Psoas muscle (tissue), 8 donors: ENCODE measurements around the gene TIMELESS. TPM values are rescaled to one million over a fixed set of nuclear protein-coding genes. Genes with fewer than 3 reads are reported as not detected.

Experiments
- ATAC-seq, 4 donors: fragments of 200-7000 bp; cut with Tn5 transposase; one replicate each; pipeline ENCODE4 v1.9.1; 2020; ENCODE audit warnings: moderate library complexity in 3 of 4, mild to moderate bottlenecking in 2 of 4
- DNase-seq, 2 donors: peaks; one replicate each; pipeline ENCODE4 v3.0.0-alpha.2; 2020
- H3K27ac ChIP-seq: fragments of 200-600 bp; one replicate; pipeline ENCODE4 v1.8.0; 2022
- H3K27me3 ChIP-seq, 3 donors: fragments of 200-600 bp in 1 of 3; one replicate each; pipeline versions ENCODE4 v1.6.1 to v1.8.0; 2013 to 2022; ENCODE audit warnings: low read length in 2 of 3, mild to moderate bottlenecking in 2 of 3, moderate library complexity in 1 of 3; ENCODE audit not compliant: insufficient read depth in 3 of 3
- H3K36me3 ChIP-seq, 2 donors: fragments of 200-600 bp in 1 of 2; one replicate each; pipeline versions ENCODE4 v1.6.1 to v1.8.0; 2013 to 2022; ENCODE audit warnings: low read depth in 1 of 2, mild to moderate bottlenecking in 1 of 2, moderate library complexity in 1 of 2; ENCODE audit not compliant: insufficient read depth in 1 of 2
- H3K4me1 ChIP-seq: fragments of 200-600 bp; one replicate; pipeline ENCODE4 v1.8.0; 2022
- H3K4me3 ChIP-seq: fragments of 200-600 bp; one replicate; pipeline ENCODE4 v1.8.0; 2022; ENCODE audit warnings: mild to moderate bottlenecking
- H3K9me3 ChIP-seq: fragments of 200-600 bp; one replicate; pipeline ENCODE4 v1.8.0; 2022
- CTCF ChIP-seq: fragments of 200-600 bp; IDR thresholded peaks from one replicate; pipeline ENCODE4 v1.8.0; 2022; ENCODE audit warnings: antibody characterized with exemption
- WGBS, 3 donors: extraction: QIAGEN DNeasy Blood & Tissue Kit; methylation state at CpG; one replicate each; pipeline versions ENCODE4 v1.1.6 to v1.1.7; 2013; 5-methylcytosine and 5-hydroxymethylcytosine counted together
- intact Hi-C, 2 donors: fragments of 100-400 bp; cut with DNase I; formaldehyde crosslinking; loops; one replicate each; pipeline versions ENCODE4 v1.11.0 to v1.14.2; 2022
- polyA plus RNA-seq, 3 donors: library from polyadenylated mRNA; stranded (reverse); fragments of 200-250 nt; gene quantifications; one replicate each; pipeline ENCODE4 v1.2.3, GENCODE V29; 2013
- total RNA-seq, 4 donors: library from RNA; stranded (reverse); fragmentation: NEBNext Ultra II Directional in 2 of 4; extraction: Animal tissue kit (Norgen Biotek cat#: 25700) in 2 of 4; gene quantifications; one replicate each; pipeline versions ENCODE4 v1.2.1 to v1.2.4, GENCODE V29; 2021 to 2023
- donor health status: healthy with polysubstance abuse.
- donor health status: DM: no; HTN: no; CAD: no; lungs with moderate emphysema.
- donor health status: Bipolar disorder and iron deficiency.
- donor health status: healthy.
- donor health status: DM: yes; HTN: yes; CAD: no.
- donor health status: DM: no; HTN: no; CAD: no.
- donor health status: DM: no; HTN: no; CAD: no.
- donor health status: DM: yes; HTN: yes; CAD: no.

The TIMELESS gene
- total and polyA plus RNA-seq, 7 donors: 2.8 to 5.2 (median 3.7) TPM

DNA sequence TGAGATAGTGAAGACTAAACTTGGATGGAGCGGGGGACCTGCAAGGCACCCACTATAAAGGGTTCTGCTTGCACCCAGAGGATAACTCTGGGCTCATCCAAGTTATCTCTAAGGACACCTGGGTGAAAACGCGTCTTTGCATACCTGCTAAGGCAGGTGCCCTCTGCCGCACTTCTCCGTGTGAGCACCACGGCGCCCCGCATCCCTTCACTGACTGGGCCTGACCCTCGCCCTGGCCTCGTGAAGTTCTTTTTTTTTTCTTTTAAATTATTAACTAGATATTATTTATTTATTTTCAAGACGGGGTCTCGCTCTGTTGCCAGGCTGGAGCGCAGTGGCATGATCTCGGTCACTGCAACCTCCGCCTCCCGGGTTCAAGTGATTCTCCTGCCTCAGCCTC, 66.6 kb downstream of the TIMELESS start:
- Histone ChIP-seq H3K36me3 (no peaks in the 10 kb centered on the region), H3K9me3 (no peaks in the 10 kb centered on the region), H3K27me3 (peaks cover 0 to 2% (median 0%) of the 10 kb centered on the region in 3 donors), H3K4me3 (no peak overlapping the region), H3K4me1 (no peaks in the 10 kb centered on the region), H3K27ac (no peak overlapping the region)
- DNase-seq: no peak
- TF ChIP-seq CTCF: no peak
- WGBS, 3 donors: 92 to 95% (median 94%) methylated on average over 16 of the region's 16 CpGs
- intact Hi-C loops: loop anchor here in 1 of 2 donors (5.0 kb wide), 1 partner anchor 45 kb away; no protein-coding TSS in a partner anchor
- no peak for ATAC-seq

- ATAC-seq: no peak
- WGBS, 3 donors: 50 to 55% (median 54%) methylated on average over 1 of the region's 1 CpG
- H3K27me3 ChIP-seq: no peaks in the 10 kb centered on the region
- intact Hi-C loops: no loop called here
- no peak for DNase-seq
- H3K27ac ChIP-seq: no peak overlapping the region
- H3K4me3 ChIP-seq: no peak overlapping the region
- TF ChIP-seq CTCF: no peak
- H3K36me3 ChIP-seq: no peaks in the 10 kb centered on the region
- H3K9me3 ChIP-seq: no peaks in the 10 kb centered on the region
- H3K4me1 ChIP-seq: no peaks in the 10 kb centered on the region
These were observed 71.3 kb downstream of the TIMELESS start for GRCh38 chr12:56377989-56378316.

GRCh38 chr12:56377310-56377988, 71.8 kb downstream of the TIMELESS start:
- intact Hi-C loops: no loop called here
- H3K4me3 ChIP-seq: no peak overlapping the region
- no peak for TF ChIP-seq CTCF
- no peaks in the 10 kb centered on the region for H3K36me3 ChIP-seq
- no peak overlapping the region for H3K27ac ChIP-seq
- H3K9me3 ChIP-seq: no peaks in the 10 kb centered on the region
- H3K4me1 ChIP-seq: no peaks in the 10 kb centered on the region
- WGBS, 3 donors: 60 to 67% (median 61%) methylated on average over 4 of the region's 4 CpGs
- no peak for DNase-seq
- ATAC-seq: no peak
- no peaks in the 10 kb centered on the region for H3K27me3 ChIP-seq

DNA sequence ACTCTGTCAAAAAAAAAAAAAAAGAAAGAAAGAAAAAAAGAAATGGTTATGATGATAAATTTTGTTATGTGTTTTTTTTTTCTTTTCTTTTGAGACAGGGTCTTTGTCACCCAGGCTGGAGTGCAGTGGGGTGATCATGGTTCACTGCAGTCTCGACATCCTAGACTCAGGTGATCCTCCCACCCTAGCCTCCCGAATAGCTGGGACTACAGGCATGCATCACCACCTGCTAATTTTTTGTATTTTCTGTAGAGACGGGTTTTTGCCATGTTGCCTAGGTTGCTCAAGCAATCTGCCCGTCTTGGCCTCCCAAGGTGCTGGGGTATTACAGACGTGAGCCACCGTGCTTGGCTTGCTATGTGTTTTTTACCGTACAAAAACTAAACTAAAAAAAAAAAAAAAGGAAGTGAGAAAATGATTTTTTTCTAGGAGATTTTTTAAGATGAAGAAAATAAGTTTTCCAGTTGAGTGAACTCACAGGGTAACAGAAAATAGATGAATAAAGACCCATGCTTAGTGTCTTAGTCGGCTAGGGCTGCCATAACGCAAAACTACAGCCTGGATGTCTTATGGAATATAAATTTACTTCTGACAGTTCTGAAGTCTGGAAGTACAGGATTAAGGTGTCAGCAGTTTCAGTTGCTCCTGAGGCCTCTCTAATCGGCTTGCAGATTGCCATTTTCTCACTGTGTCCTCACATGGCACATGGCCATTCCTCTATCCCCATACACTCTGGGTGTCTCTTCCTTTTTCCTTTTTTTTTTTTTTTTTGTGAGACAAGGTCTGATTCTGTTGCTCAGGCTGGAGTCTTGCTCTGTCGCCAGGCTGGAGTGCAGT, 73.4 kb downstream of the TIMELESS start:
- no peak overlapping the region for H3K4me3 ChIP-seq
- DNase-seq: no peak
- no peaks in the 10 kb centered on the region for H3K27me3 ChIP-seq
- no peak overlapping the region for H3K27ac ChIP-seq
- no peak for ATAC-seq
- WGBS, 3 donors: 64 to 68% (median 65%) methylated on average over 11 of the region's 11 CpGs
- H3K36me3 ChIP-seq: no peaks in the 10 kb centered on the region
- no peaks in the 10 kb centered on the region for H3K9me3 ChIP-seq
- TF ChIP-seq CTCF: no peak
- H3K4me1 ChIP-seq: no peaks in the 10 kb centered on the region
- intact Hi-C loops: no loop called here
